CD4-positive, CD25-positive, alpha-beta regulatory T cell (primary cell): ENCODE results near the gene ENOX2. TPM values are rescaled to one million over a fixed set of nuclear protein-coding genes. Genes with fewer than 3 reads are reported as not detected.
A peak's percentile ranks its signal among the peaks of the same experiment; 100 is the strongest.

Experiments used
- ATAC-seq, 2 donors: fragments of 150-1000 bp; cut with Tn5 transposase; one replicate each; pipeline ENCODE4 v1.10.0; 2021; ENCODE audit warnings: low read depth in 2 of 2, moderate number of reproducible peaks in 2 of 2, moderate library complexity in 1 of 2
- DNase-seq, 3 donors: peaks; one replicate each; pipeline versions ENCODE4 v3.0.0 to v3.0.0-alpha.2; 2012 to 2022; ENCODE audit warnings: mixed read lengths in 1 of 3
- H3K27ac ChIP-seq: one replicate; pipeline ENCODE4 v1.7.0; 2013; ENCODE audit warnings: mild to moderate bottlenecking, low read length; ENCODE audit not compliant: insufficient read depth, poor library complexity, severe bottlenecking
- H3K27me3 ChIP-seq: one replicate; pipeline ENCODE4 v1.7.0; 2013; ENCODE audit warnings: low read length; ENCODE audit not compliant: control insufficient read depth, insufficient read depth
- H3K36me3 ChIP-seq: one replicate; pipeline ENCODE4 v1.7.0; 2013; ENCODE audit warnings: mild to moderate bottlenecking, low read length, moderate library complexity; ENCODE audit not compliant: control insufficient read depth, insufficient read depth
- H3K4me1 ChIP-seq: 2 replicates; pipeline ENCODE4 v1.7.0; 2013; ENCODE audit warnings: mild to moderate bottlenecking, low read length; ENCODE audit not compliant: insufficient read depth, control insufficient read depth, poor library complexity, severe bottlenecking
- H3K4me3 ChIP-seq: one replicate; pipeline ENCODE4 v1.7.0; 2013; ENCODE audit warnings: low read depth, mild to moderate bottlenecking, low read length, moderate library complexity
- H3K9me3 ChIP-seq, 2 experiments: 1 replicate in 1 of 2; 2 replicates in 1 of 2; pipeline ENCODE4 v1.7.0; 2013; ENCODE audit warnings: low read length in 2 of 2, mild to moderate bottlenecking in 1 of 2, moderate library complexity in 1 of 2; ENCODE audit not compliant: control insufficient read depth in 2 of 2
- H3K27ac Mint-ChIP-seq, 3 donors: one replicate each; pipeline ENCODE4 v1.8.0; 2020 to 2022; ENCODE audit warnings: mild to moderate bottlenecking in 3 of 3, mixed read lengths in 3 of 3, moderate library complexity in 2 of 3
- H3K27me3 Mint-ChIP-seq: one replicate; pipeline ENCODE4 v1.8.0; 2022; ENCODE audit warnings: mild to moderate bottlenecking, mixed read lengths
- H3K36me3 Mint-ChIP-seq: one replicate; pipeline ENCODE4 v1.8.0; 2020; ENCODE audit warnings: mixed read lengths
- H3K4me1 Mint-ChIP-seq, 4 donors: one replicate each; pipeline ENCODE4 v1.8.0; 2020 to 2022; ENCODE audit warnings: mixed read lengths in 4 of 4, mild to moderate bottlenecking in 1 of 4
- H3K4me3 Mint-ChIP-seq, 4 donors: one replicate each; pipeline ENCODE4 v1.8.0; 2020 to 2022; ENCODE audit warnings: mild to moderate bottlenecking in 4 of 4, mixed read lengths in 4 of 4, moderate library complexity in 3 of 4
- H3K9me3 Mint-ChIP-seq, 7 donors: one replicate each; pipeline ENCODE4 v1.8.0; 2020 to 2022; ENCODE audit warnings: mixed read lengths in 7 of 7, mild to moderate bottlenecking in 3 of 7, moderate library complexity in 2 of 7
- polyA plus RNA-seq, 4 donors: library from polyadenylated mRNA; unstranded; fragments of 300-500 nt; fragmentation: Illumina TruSeq; gene quantifications; one replicate each; pipeline ENCODE4 v1.2.3, GENCODE V29; 2021
- total RNA-seq: library from RNA; stranded (reverse); gene quantifications from one replicate; pipeline ENCODE4 v1.2.3, GENCODE V29; 2022

Gene ENOX2
- total and polyA plus RNA-seq, 5 donors from 2014 or later, result 10.6 to 23.3 (median 20.0) TPM

DNA sequence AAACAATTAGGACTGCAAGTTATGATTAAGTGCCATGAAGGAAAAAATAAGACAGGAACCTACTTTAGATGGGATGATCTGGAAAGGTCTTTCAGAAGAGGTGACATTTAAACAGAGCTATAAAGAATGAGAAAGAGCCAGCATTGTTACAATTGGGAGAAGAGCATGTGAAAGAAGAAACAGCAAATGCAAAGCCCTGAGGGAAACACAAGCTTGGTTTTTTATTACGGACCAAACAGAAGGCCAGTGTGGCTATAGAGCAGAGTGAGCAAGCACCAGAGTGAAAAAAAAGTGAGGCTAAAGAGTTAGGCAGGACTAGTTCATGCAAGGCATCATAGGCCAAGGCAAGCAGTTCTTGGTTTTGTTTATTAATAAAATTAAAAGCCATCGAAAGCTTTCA, 325.6 kb downstream of the ENOX2 start:
- Mint-ChIP-seq H3K36me3 (no peaks in the 10 kb centered on the region), H3K4me3 (no peak overlapping the region), H3K27ac (no peak overlapping the region), H3K4me1 (no peaks in the 10 kb centered on the region), H3K9me3 (peaks cover 0 to 4% (median 0%) of the 10 kb centered on the region in 7 donors), H3K27me3 (peaks cover 11% of the 10 kb centered on the region)
- Histone ChIP-seq H3K4me3 (no peak overlapping the region), H3K27ac (no peak overlapping the region), H3K9me3 (no peaks in the 10 kb centered on the region), H3K27me3 (no peaks in the 10 kb centered on the region), H3K4me1 (no peaks in the 10 kb centered on the region), H3K36me3 (no peaks in the 10 kb centered on the region)
- DNase-seq, result no peak
- no peak for ATAC-seq

DNA sequence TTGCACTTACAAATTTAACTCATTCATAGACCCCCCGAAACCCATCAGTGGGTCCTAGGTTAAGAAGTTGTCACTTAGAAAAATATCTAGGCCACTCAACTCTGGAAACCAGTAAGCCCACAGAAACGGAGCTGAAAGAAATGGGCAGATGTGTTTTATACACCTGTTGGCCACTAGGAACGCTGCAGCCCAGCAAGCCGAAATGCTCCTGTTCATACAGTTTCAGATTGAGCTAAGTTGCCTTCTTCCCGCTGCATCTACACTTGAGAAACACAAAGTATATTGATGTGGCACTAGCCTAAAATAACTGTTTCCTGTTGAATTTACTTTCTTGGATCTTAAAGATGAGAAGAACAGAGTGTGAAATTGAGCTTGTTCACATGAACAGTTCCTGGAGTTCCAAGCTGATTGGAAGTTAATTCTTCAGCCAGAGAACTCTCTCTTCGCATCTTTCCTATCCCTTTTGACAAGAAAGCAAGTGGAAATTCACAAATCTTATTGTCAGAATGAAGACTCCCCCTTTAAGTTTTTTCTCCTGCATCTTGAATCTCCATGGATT, 327.1 kb downstream of the ENOX2 start:
- H3K4me3 ChIP-seq, result no peak overlapping the region
- Mint-ChIP-seq H3K9me3 (peaks cover 0 to 2% (median 0%) of the 10 kb centered on the region in 7 donors), H3K27me3 (peaks cover 7% of the 10 kb centered on the region), H3K4me3 (no peak overlapping the region), H3K27ac (no peak overlapping the region), H3K36me3 (no peaks in the 10 kb centered on the region), H3K4me1 (no peaks in the 10 kb centered on the region)
- H3K27me3 ChIP-seq, result no peaks in the 10 kb centered on the region
- DNase-seq, result peak in 2 of 3 donors; percentile 0 to 48
- no peak for ATAC-seq
- H3K27ac ChIP-seq, result no peak overlapping the region
- no peaks in the 10 kb centered on the region for H3K9me3 ChIP-seq
- H3K36me3 ChIP-seq, result no peaks in the 10 kb centered on the region
- H3K4me1 ChIP-seq, result no peaks in the 10 kb centered on the region

Other genes with a start within 250 kb of the ENOX2 start
- gene ARHGAP36, start 155.1 kb upstream of the ENOX2 start, total RNA-seq, result not detected
- not detected for gene ARHGAP36, start 155.1 kb upstream of the ENOX2 start, polyA plus RNA-seq